ENCODE data around the gene FBLL1. TPM values are rescaled to one million over a fixed set of nuclear protein-coding genes. Genes with fewer than 3 reads are reported as not detected.

FBLL1 gene
- total and polyA plus RNA-seq, 10 of the 15 experiments (the other 5 are each of a cell fraction or from before 2014, with no cell fraction given): 0.04 to 0.23 (median 0.15) TPM; not detected in 7

GRCh38 chr5:168486136-168486879 is 42.8 kb upstream of the FBLL1 start, which contains the start of gene RARS1 (continued):
- TF ChIP-seq ETV6 (conservative IDR thresholded peaks at IDR 0.05 in 1 of 2, IDR thresholded peaks at IDR 0.05 in 1 of 2; ENCODE audit: borderline replicate concordance in 1 of 2, low read depth in 1 of 2) (peak in 1 of 2 experiments; percentile 79; a peak in 2 of 4 replicates), MTA2 (IDR thresholded peaks at IDR 0.05; ENCODE audit: low read depth) (no peak), ZNF687 (IDR thresholded peaks at IDR 0.05) (peak; percentile 36; the same call in 1 of the 2 replicates), POLR2AphosphoS5 (IDR thresholded peaks at IDR 0.05; ENCODE audit: low read length) (peak; percentile 96), ZSCAN29 (IDR thresholded peaks at IDR 0.05) (no peak), RELA (IDR thresholded peaks at IDR 0.05; ENCODE audit: borderline replicate concordance, partially characterized antibody) (peak; percentile 8), CUX1 (IDR thresholded peaks at IDR 0.05; ENCODE audit: insufficient replicate concordance, low read depth, low read length) (no peak), MTA3 (IDR thresholded peaks at IDR 0.05; ENCODE audit: borderline replicate concordance, low read length) (no peak; the same call in 1 of the 2 replicates), SRF (IDR thresholded peaks at IDR 0.05; ENCODE audit: low read depth in 2 of 2, low read length in 2 of 2) (peak in 1 of 2 experiments; percentile 63; a peak in 1 of 4 replicates), TCF12 (IDR thresholded peaks at IDR 0.05; ENCODE audit: low read depth, low read length) (peak; percentile 25; the same call in 1 of the 2 replicates), CEBPB (IDR thresholded peaks at IDR 0.05; ENCODE audit: borderline replicate concordance in 1 of 2, low read depth in 2 of 2, low read length in 2 of 2) (no peak), RCOR1 (conservative IDR thresholded peaks at IDR 0.05; ENCODE audit: low read depth, low read length) (peak; percentile 80; the same call in 1 of the 2 replicates), BRCA1 (IDR thresholded peaks at IDR 0.05; ENCODE audit: low read depth, low read length) (no peak), MLLT1 (IDR thresholded peaks at IDR 0.05) (no peak), RBBP5 (conservative IDR thresholded peaks at IDR 0.05) (no peak), GABPA (IDR thresholded peaks at IDR 0.05; ENCODE audit: low read depth) (peak; percentile 100)
